ENCODE measurements around the gene LGALS7B. TPM values are rescaled to one million over a fixed set of nuclear protein-coding genes. Genes with fewer than 3 reads are reported as not detected.

LGALS7B gene
- total and polyA plus RNA-seq, 10 of the 15 experiments (the other 5 are each of a cell fraction or from before 2014, with no cell fraction given) = not detected

GRCh38 chr19:38838986-38839761 lies 50.2 kb downstream of the LGALS7B start (continued):
- TF ChIP-seq E2F8 (IDR thresholded peaks at IDR 0.05; ENCODE audit: low read depth, partially characterized antibody) = no peak
- TF ChIP-seq JUND (IDR thresholded peaks at IDR 0.05; ENCODE audit: low read depth, low read length) = no peak
- TF ChIP-seq NFXL1 (IDR thresholded peaks at IDR 0.05; ENCODE audit: borderline replicate concordance) = no peak
- no peak for TF ChIP-seq ZNF274 (IDR thresholded peaks at IDR 0.05; ENCODE audit: insufficient read depth, insufficient read length)
- peak; percentile 27; the same call in 1 of the 2 replicates for TF ChIP-seq BACH1 (IDR thresholded peaks at IDR 0.05; ENCODE audit: borderline replicate concordance)
- no peak for TF ChIP-seq YBX1 (IDR thresholded peaks at IDR 0.05)
- TF ChIP-seq CEBPZ (IDR thresholded peaks at IDR 0.05; ENCODE audit: low read depth, low read length) = no peak
- TF ChIP-seq FOS (IDR thresholded peaks at IDR 0.05; ENCODE audit: borderline replicate concordance, extremely low read depth, insufficient read length) = no peak
- TF ChIP-seq PAX8 (IDR thresholded peaks at IDR 0.05) = no peak
- no peak for TF ChIP-seq ASH2L (IDR thresholded peaks at IDR 0.05; ENCODE audit: borderline replicate concordance, low read depth)
- TF ChIP-seq ZZZ3 (IDR thresholded peaks at IDR 0.05; ENCODE audit: control insufficient read depth, insufficient read length, low read depth) = no peak
- no peak for TF ChIP-seq ZNF384 (IDR thresholded peaks at IDR 0.05; ENCODE audit: borderline replicate concordance, low read depth, low read length)

Measured in GM12878 (cell line).